GM12801 (cell line): ENCODE results near the gene IL4R.

Experiments used
- CTCF ChIP-seq: IDR thresholded peaks from one replicate; pipeline ENCODE4 v1.5.1; 2011; ENCODE audit warnings: control low read depth; ENCODE audit not compliant: insufficient read length; ENCODE audit errors: extremely low read depth

The IL4R gene

GRCh38 chr16:27350006-27350405 lies 36.2 kb downstream of the IL4R start:
- no peak for TF ChIP-seq CTCF

- no peak for TF ChIP-seq CTCF
Measured at GRCh38 chr16:27351989-27352388, 38.2 kb downstream of the IL4R start.

- TF ChIP-seq CTCF: no peak
Measured at GRCh38 chr16:27353853-27354252, 40.1 kb downstream of the IL4R start.

GRCh38 chr16:27355610-27356009 lies 41.8 kb downstream of the IL4R start:
- TF ChIP-seq CTCF: no peak

- no peak for TF ChIP-seq CTCF
Measured at GRCh38 chr16:27356794-27357193, 43.0 kb downstream of the IL4R start.

- no peak for TF ChIP-seq CTCF
Measured at GRCh38 chr16:27359051-27359450, 45.3 kb downstream of the IL4R start.

GRCh38 chr16:27359615-27360014 lies 45.8 kb downstream of the IL4R start:
- no peak for TF ChIP-seq CTCF

- TF ChIP-seq CTCF: no peak
Measured at GRCh38 chr16:27361987-27362386, 48.2 kb downstream of the IL4R start.
